ENCODE measurements around the gene LAMC2. TPM values are rescaled to one million over a fixed set of nuclear protein-coding genes. Genes with fewer than 3 reads are reported as not detected.

LAMC2 gene
- total and polyA plus RNA-seq, 2 of the 13 experiments (the other 11 are each of a cell fraction or from before 2014, with no cell fraction given): 0.03 TPM; not detected in 1

GRCh38 chr1:183209533-183210158 is 23.6 kb downstream of the LAMC2 start (continued):
- TF ChIP-seq ZNF326 (CRISPR knock-in tag; IDR thresholded peaks at IDR 0.05; ENCODE audit: borderline replicate concordance): no peak

- no peaks in the 10 kb centered on the region for H3K4me1 ChIP-seq (ENCODE audit: insufficient read depth, low read length)
- FAIRE-seq (no peak), DNase-seq (ENCODE audit: low spot score) (no peak), ATAC-seq (no peak)
- no peak overlapping the region for H3K4me2 ChIP-seq (ENCODE audit: low read depth, low read length)
- H3K27me3 ChIP-seq (ENCODE audit: control insufficient read depth in 1 of 2, insufficient read depth in 2 of 2, low read length in 2 of 2): no peaks in the 10 kb centered on the region
- in situ Hi-C loops (cut with HindIII; ENCODE audit: extremely low pct_ligation_motif_present, low pct_unique_long_range_greater_than_20kb) (no loop called here), intact Hi-C loops (cut with micrococcal nuclease; ENCODE audit: unreplicated experiment) (no loop called here)
- H3K4me3 ChIP-seq (replicated peaks in 1 of 3; ENCODE audit: insufficient read depth in 1 of 3, low read depth in 2 of 3, low read length in 3 of 3): no peak overlapping the region
- ChIA-PET POLR2A (no interaction called here), CTCF (ENCODE audit: low intra/inter-chr PET ratio, low total read pairs) (no interaction called here)
- BruUV-seq (replicated peaks): no TSS peak
- H3K27ac ChIP-seq (ENCODE audit: extremely low read length, insufficient read depth, low read length): no peak overlapping the region
- no peaks in the 10 kb centered on the region for H3K36me3 ChIP-seq (replicated peaks in 1 of 2; ENCODE audit: control insufficient read depth in 1 of 2, insufficient read depth in 2 of 2, low read length in 2 of 2)
- no peaks in the 10 kb centered on the region for H3K9me3 ChIP-seq (ENCODE audit: low read length)
- no peak overlapping the region for H2AFZ ChIP-seq (ENCODE audit: low read length)
- no peaks in the 10 kb centered on the region for H3K79me2 ChIP-seq (ENCODE audit: insufficient read depth, low read length)
- H3K9ac ChIP-seq (ENCODE audit: insufficient read depth, low read depth, low read length): no peak overlapping the region
- H4K20me1 ChIP-seq (ENCODE audit: insufficient read depth, low read length): no peaks in the 10 kb centered on the region
- TF ChIP-seq AKAP8 (CRISPR knock-in tag; IDR thresholded peaks at IDR 0.05) (no peak), MNT (IDR thresholded peaks at IDR 0.05) (peak; percentile 56), ETS1 (CRISPR knock-in tag; IDR thresholded peaks at IDR 0.05) (no peak)
Observed at GRCh38 chr1:183210681-183211080, 24.6 kb downstream of the LAMC2 start.
